Suprapubic skin (tissue), 4 donors: ENCODE data around the gene KRT6A.

Experiments used
- EP300 ChIP-seq: sonication (generic); formaldehyde crosslinking; IDR thresholded peaks from one replicate; pipeline ENCODE4 v1.6.1; 2017; ENCODE audit warnings: antibody characterized with exemption
- POLR2A ChIP-seq, 2 donors: fragments of 450-650 bp; IDR thresholded peaks; one replicate each; pipeline ENCODE4 v1.6.1; 2017; ENCODE audit warnings: antibody characterized with exemption in 2 of 2, mild to moderate bottlenecking in 2 of 2, moderate library complexity in 2 of 2
- POLR2AphosphoS5 ChIP-seq, 3 donors: sonication (generic); formaldehyde crosslinking; IDR thresholded peaks; one replicate each; pipeline ENCODE4 v1.6.1; 2017; ENCODE audit warnings: antibody characterized with exemption in 3 of 3
- TF ChIP-seq, protein P1 (sequence below), 2 donors: fragments of 200-600 bp in 1 of 2; fragments of 450-650 bp in 1 of 2; sonication (generic) in 1 of 2; IDR thresholded peaks; one replicate each; pipeline ENCODE4 v1.5.1; 2016 to 2019; ENCODE audit warnings: antibody characterized with exemption in 2 of 2, mild to moderate bottlenecking in 1 of 2, moderate library complexity in 1 of 2

GRCh38 chr12:52440821-52441319, 52.2 kb downstream of the KRT6A start:
- no peak for TF ChIP-seq POLR2A (IDR thresholded peaks at IDR 0.05)
- TF ChIP-seq, protein P1, sequence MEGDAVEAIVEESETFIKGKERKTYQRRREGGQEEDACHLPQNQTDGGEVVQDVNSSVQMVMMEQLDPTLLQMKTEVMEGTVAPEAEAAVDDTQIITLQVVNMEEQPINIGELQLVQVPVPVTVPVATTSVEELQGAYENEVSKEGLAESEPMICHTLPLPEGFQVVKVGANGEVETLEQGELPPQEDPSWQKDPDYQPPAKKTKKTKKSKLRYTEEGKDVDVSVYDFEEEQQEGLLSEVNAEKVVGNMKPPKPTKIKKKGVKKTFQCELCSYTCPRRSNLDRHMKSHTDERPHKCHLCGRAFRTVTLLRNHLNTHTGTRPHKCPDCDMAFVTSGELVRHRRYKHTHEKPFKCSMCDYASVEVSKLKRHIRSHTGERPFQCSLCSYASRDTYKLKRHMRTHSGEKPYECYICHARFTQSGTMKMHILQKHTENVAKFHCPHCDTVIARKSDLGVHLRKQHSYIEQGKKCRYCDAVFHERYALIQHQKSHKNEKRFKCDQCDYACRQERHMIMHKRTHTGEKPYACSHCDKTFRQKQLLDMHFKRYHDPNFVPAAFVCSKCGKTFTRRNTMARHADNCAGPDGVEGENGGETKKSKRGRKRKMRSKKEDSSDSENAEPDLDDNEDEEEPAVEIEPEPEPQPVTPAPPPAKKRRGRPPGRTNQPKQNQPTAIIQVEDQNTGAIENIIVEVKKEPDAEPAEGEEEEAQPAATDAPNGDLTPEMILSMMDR (IDR thresholded peaks at IDR 0.05): no peak
- no peak for TF ChIP-seq POLR2AphosphoS5 (IDR thresholded peaks at IDR 0.05)
- no peak for TF ChIP-seq EP300
